HepG2 (cell line): ENCODE results near the gene LRRC34. TPM values are rescaled to one million over a fixed set of nuclear protein-coding genes. Genes with fewer than 3 reads are reported as not detected.

ENCODE experiments used
- ATAC-seq: fragments of 200-7000 bp; cut with Tn5 transposase; 3 replicates; pipeline ENCODE4 v1.9.1; 2020; ENCODE audit warnings: mild to moderate bottlenecking, moderate library complexity
- BruUV-seq: library from RNA; stranded (reverse); fragments of 400-500 nt; replicated peaks from 2 replicates; lab custom pipeline; 2021; lab: Mats Ljungman, UMichigan
- CTCF ChIA-PET: fragments of 300-600 bp; formaldehyde crosslinking; extraction: SDS; loops from one replicate; lab custom pipeline; 2021; ENCODE audit warnings: low total read pairs, inconsistent platforms, low intra/inter-chr PET ratio; lab: Yijun Ruan, JAX
- POLR2A ChIA-PET: fragments of 350-600 bp; sonication (Branson Sonifier 250); formaldehyde crosslinking; loops from one replicate; lab custom pipeline; 2020; ENCODE audit warnings: antibody characterized with exemption, inconsistent platforms; lab: Yijun Ruan, JAX
- DNase-seq: peaks from one replicate; pipeline ENCODE4 v3.0.0-alpha.2; 2015; ENCODE audit warnings: low spot score
- FAIRE-seq: peaks from 3 replicates; lab custom pipeline; 2011; peaks lifted over from hg19 to GRCh38; lab: Jason Lieb, UNC
- H2AFZ ChIP-seq: one replicate; pipeline ENCODE4 v1.6.1; 2011; ENCODE audit warnings: low read length, inconsistent platforms
- H3K27ac ChIP-seq: fragments of 300-600 bp; 3 replicates; pipeline ENCODE4 v1.8.0; 2011; ENCODE audit warnings: mixed run types, mild to moderate bottlenecking, mixed read lengths, low read length, inconsistent platforms; ENCODE audit not compliant: insufficient read depth; ENCODE audit errors: extremely low read length
- H3K27me3 ChIP-seq, 2 experiments: fragments of 200-600 bp in 1 of 2; 2 replicates in 1 of 2; 3 replicates in 1 of 2; pipeline versions ENCODE4 v1.6.0 to v1.8.0; 2011; ENCODE audit warnings: low read length in 2 of 2, mild to moderate bottlenecking in 2 of 2, moderate library complexity in 2 of 2, inconsistent platforms in 1 of 2; ENCODE audit not compliant: insufficient read depth in 2 of 2, control insufficient read depth in 1 of 2
- H3K36me3 ChIP-seq, 2 experiments: fragments of 200-600 bp in 1 of 2; replicated peaks in 1 of 2; 2 replicates in 1 of 2; 3 replicates in 1 of 2; pipeline versions ENCODE4 v1.5.1 to v1.8.0; 2011; ENCODE audit warnings: low read length in 2 of 2, inconsistent platforms in 1 of 2; ENCODE audit not compliant: insufficient read depth in 2 of 2, control insufficient read depth in 1 of 2
- H3K4me1 ChIP-seq: 2 replicates; pipeline ENCODE4 v1.5.1; 2012; ENCODE audit warnings: low read length, inconsistent platforms; ENCODE audit not compliant: insufficient read depth
- H3K4me2 ChIP-seq: 2 replicates; pipeline ENCODE4 v1.6.0; 2011; ENCODE audit warnings: low read depth, low read length, inconsistent platforms
- H3K4me3 ChIP-seq, 3 experiments: fragments of 200-600 bp in 1 of 3; sonication (generic), shearing (Covaris generic) in 1 of 3; replicated peaks in 1 of 3; 2 replicates each; pipeline ENCODE4 v1.5.1; 2011 to 2016; ENCODE audit warnings: low read length in 3 of 3, inconsistent platforms in 2 of 3, low read depth in 2 of 3, mild to moderate bottlenecking in 2 of 3, control low read depth in 1 of 3, mixed read lengths in 1 of 3; ENCODE audit not compliant: insufficient read depth in 1 of 3
- H3K79me2 ChIP-seq: one replicate; pipeline ENCODE4 v1.6.1; 2011; ENCODE audit warnings: low read length, inconsistent platforms; ENCODE audit not compliant: insufficient read depth
- H3K9ac ChIP-seq: 2 replicates; pipeline ENCODE4 v1.6.0; 2011; ENCODE audit warnings: mild to moderate bottlenecking, low read depth, low read length, inconsistent platforms; ENCODE audit not compliant: insufficient read depth
- H3K9me3 ChIP-seq: 2 replicates; pipeline ENCODE4 v1.5.1; 2012; ENCODE audit warnings: mild to moderate bottlenecking, low read length
- H4K20me1 ChIP-seq: 2 replicates; pipeline ENCODE4 v1.6.0; 2011; ENCODE audit warnings: inconsistent platforms, mild to moderate bottlenecking, low read length, moderate library complexity; ENCODE audit not compliant: insufficient read depth
- ASH2L ChIP-seq: fragments of 300-600, 200-600 bp; sonication (generic); IDR thresholded peaks from 2 replicates; pipeline ENCODE4 v1.7.0; 2017; ENCODE audit warnings: low read depth, mild to moderate bottlenecking, moderate library complexity, mixed read lengths, low read length; ENCODE audit not compliant: insufficient read length
- CEBPG ChIP-seq: IDR thresholded peaks from 2 replicates; pipeline ENCODE4 v1.6.1; 2016
- GATAD2A ChIP-seq: IDR thresholded peaks from 2 replicates; pipeline ENCODE4 v1.6.1; 2016
- MAX ChIP-seq: IDR thresholded peaks from 2 replicates; pipeline ENCODE4 v1.6.1; 2012; ENCODE audit warnings: inconsistent platforms
- MXI1 ChIP-seq: IDR thresholded peaks from 3 replicates; pipeline ENCODE4 v1.6.1; 2012; ENCODE audit warnings: low read depth, low read length, inconsistent platforms, borderline replicate concordance
- MYPOP ChIP-seq: sonication (generic); formaldehyde crosslinking; IDR thresholded peaks from 2 replicates; pipeline ENCODE4 v1.8.1; 2023; ENCODE audit warnings: mild to moderate bottlenecking, moderate library complexity, missing genetic modification reagents
- NFIC ChIP-seq: IDR thresholded peaks from 2 replicates; pipeline ENCODE4 v1.6.1; 2012; ENCODE audit warnings: mild to moderate bottlenecking, low read length, inconsistent platforms
- NKX3-1 ChIP-seq: sonication (generic); formaldehyde crosslinking; IDR thresholded peaks from 2 replicates; pipeline ENCODE4 v1.5.0; 2020; ENCODE audit warnings: missing genetic modification reagents
- PAWR ChIP-seq: sonication (generic); formaldehyde crosslinking; IDR thresholded peaks from 2 replicates; pipeline ENCODE4 v1.4.0; 2020; ENCODE audit warnings: missing genetic modification reagents, mild to moderate bottlenecking, borderline replicate concordance
- PHF21A ChIP-seq: sonication (generic); formaldehyde crosslinking; IDR thresholded peaks from 2 replicates; pipeline ENCODE4 v1.5.0; 2020; ENCODE audit warnings: mild to moderate bottlenecking, missing genetic modification reagents
- SP140L ChIP-seq: sonication (generic); formaldehyde crosslinking; IDR thresholded peaks from 2 replicates; pipeline ENCODE4 v1.4.0; 2020; ENCODE audit warnings: missing genetic modification reagents, borderline replicate concordance
- TARDBP ChIP-seq: sonication (generic); formaldehyde crosslinking; IDR thresholded peaks from 2 replicates; pipeline ENCODE4 v1.8.0; 2022; ENCODE audit warnings: mild to moderate bottlenecking, missing genetic modification reagents
- THRA ChIP-seq: sonication (generic); formaldehyde crosslinking; IDR thresholded peaks from 2 replicates; pipeline ENCODE4 v1.4.0; 2020; ENCODE audit warnings: missing genetic modification reagents, borderline replicate concordance
- ZEB1 ChIP-seq: IDR thresholded peaks from 2 replicates; pipeline ENCODE4 v1.6.1; 2012; ENCODE audit warnings: mild to moderate bottlenecking, low read depth, inconsistent platforms; ENCODE audit not compliant: insufficient replicate concordance
- ZNF335 ChIP-seq: sonication (generic); formaldehyde crosslinking; IDR thresholded peaks from 2 replicates; pipeline ENCODE4 v1.4.0; 2020; ENCODE audit warnings: missing genetic modification reagents
- ZNF501 ChIP-seq: sonication (generic); formaldehyde crosslinking; IDR thresholded peaks from 2 replicates; pipeline ENCODE4 v1.5.1; 2020; ENCODE audit warnings: mild to moderate bottlenecking, moderate library complexity, missing genetic modification reagents
- ZNF609 ChIP-seq: sonication (generic); formaldehyde crosslinking; IDR thresholded peaks from 2 replicates; pipeline ENCODE4 v1.4.0; 2020; ENCODE audit warnings: mild to moderate bottlenecking, missing genetic modification reagents, borderline replicate concordance
- WGBS: methylation state at CpG from one replicate; pipeline ENCODE4 v1.1.6; 2017; ENCODE audit warnings: low lambda C conversion rate; 5-methylcytosine and 5-hydroxymethylcytosine counted together
- in situ Hi-C: cut with HindIII; loops from 2 replicates; pipeline ENCODE4 v1.10.0; 2017; ENCODE audit warnings: low pct_unique_long_range_greater_than_20kb; ENCODE audit not compliant: extremely low pct_ligation_motif_present
- intact Hi-C: fragments of 100-400 bp; cut with micrococcal nuclease; formaldehyde crosslinking; loops from one replicate; pipeline ENCODE4 v1.10.0; 2022; ENCODE audit not compliant: unreplicated experiment
- polyA plus RNA-seq, 8 experiments: library from polyadenylated mRNA; depleted of rRNA in 3 of 8; stranded (reverse) in 7 of 8; unstranded in 1 of 8; fragments of >200 nt; fragmentation: Illumina TruSeq in 4 of 8; extraction: Trizol in 4 of 8; gene quantifications; 2 replicates each; pipeline versions ENCODE4 v1.2.1 to v1.2.3, GENCODE V29; 2011 to 2016; ENCODE audit warnings: low read depth in 4 of 8, missing spikeins in 1 of 8, mixed read lengths in 1 of 8; ENCODE audit not compliant: insufficient read depth in 1 of 8
- total RNA-seq, 5 experiments: library from RNA; depleted of rRNA; stranded (reverse); fragments of >200 nt; fragmentation: Illumina TruSeq; extraction: Trizol; gene quantifications; 2 replicates each; pipeline ENCODE4 v1.2.3, GENCODE V29; 2016; ENCODE audit warnings: low read depth in 1 of 5

LRRC34 gene
- total and polyA plus RNA-seq, 2 of the 13 experiments (the other 11 are each of a cell fraction or from before 2014, with no cell fraction given) = not detected

- ATAC-seq (peak; percentile 61), FAIRE-seq (peak; percentile 66), DNase-seq (peak; percentile 78)
- WGBS = 2% methylated on average over 15 of the region's 15 CpGs
- Histone ChIP-seq H3K79me2 (peaks cover 30% of the 10 kb centered on the region), H4K20me1 (no peaks in the 10 kb centered on the region), H3K4me3 (peak overlapping the region; percentile 89 to 99 (median 98)), H2AFZ (peak overlapping the region; percentile 83), H3K27ac (peak overlapping the region; percentile 94), H3K36me3 (peaks cover 2 to 10% of the 10 kb centered on the region in 2 experiments), H3K27me3 (peaks cover 0 to 3% of the 10 kb centered on the region in 2 experiments; a peak in 1 of 5 replicates), H3K4me1 (peaks cover 20% of the 10 kb centered on the region), H3K9me3 (no peaks in the 10 kb centered on the region), H3K4me2 (peak overlapping the region; percentile 92), H3K9ac (peak overlapping the region; percentile 92)
- CTCF ChIA-PET = no interaction called here
- POLR2A ChIA-PET = interaction anchor here (0.7 to 2.6 kb wide), 4 partner anchors 8 to 305 kb away, joined by 3 to 29 read pairs (median 4); partner anchors contain the start of genes SEC62 and TERC
- intact Hi-C loops (loop anchor here (1.0 to 5.0 kb wide), 3 partner anchors 9 to 910 kb away; no protein-coding TSS in a partner anchor), in situ Hi-C loops (no loop called here)
- BruUV-seq = no TSS peak
- TF ChIP-seq NFIC = 0 out of 2 replicates have a peak, but pooled peaks have one; percentile 11
- TF ChIP-seq ZEB1 = peak; percentile 49
- TF ChIP-seq MXI1 = 0 out of 3 replicates have a peak, but pooled peaks have one; percentile 34
- 0 out of 2 replicates have a peak, but pooled peaks have one; percentile 2 for TF ChIP-seq NKX3-1 (CRISPR knock-in tag)
- TF ChIP-seq MAX = peak; percentile 63; the same call in 1 of the 2 replicates
- 0 out of 2 replicates have a peak, but pooled peaks have one; percentile 3 for TF ChIP-seq THRA (CRISPR knock-in tag)
- 0 out of 2 replicates have a peak, but pooled peaks have one; percentile 4 for TF ChIP-seq PAWR (CRISPR knock-in tag)
- peak; percentile 7; the same call in 1 of the 2 replicates for TF ChIP-seq PHF21A (CRISPR knock-in tag)
- peak; percentile 1; the same call in 1 of the 2 replicates for TF ChIP-seq ZNF335 (CRISPR knock-in tag)
- TF ChIP-seq ASH2L = peak; percentile 58
- no peak for TF ChIP-seq ZNF501 (CRISPR knock-in tag)
- no peak for TF ChIP-seq ZNF609 (CRISPR knock-in tag)
- TF ChIP-seq SP140L (CRISPR knock-in tag) = 0 out of 2 replicates have a peak, but pooled peaks have one; percentile 23
- TF ChIP-seq GATAD2A (CRISPR knock-in tag) = peak; percentile 7; the same call in 1 of the 2 replicates
- no peak for TF ChIP-seq MYPOP (CRISPR knock-in tag)
- no peak for TF ChIP-seq CEBPG (CRISPR knock-in tag)
- 0 out of 2 replicates have a peak, but pooled peaks have one; percentile 19 for TF ChIP-seq TARDBP (CRISPR knock-in tag)
These were observed 40.3 kb downstream of the LRRC34 start for GRCh38 chr3:169772305-169772896.
